Fibroblast of skin of right biceps (primary cell): ENCODE data around the gene KLF4.

Source experiments
- DNase-seq: peaks from one replicate; pipeline ENCODE4 v3.0.0-alpha.2; 2013

KLF4 gene

DNA sequence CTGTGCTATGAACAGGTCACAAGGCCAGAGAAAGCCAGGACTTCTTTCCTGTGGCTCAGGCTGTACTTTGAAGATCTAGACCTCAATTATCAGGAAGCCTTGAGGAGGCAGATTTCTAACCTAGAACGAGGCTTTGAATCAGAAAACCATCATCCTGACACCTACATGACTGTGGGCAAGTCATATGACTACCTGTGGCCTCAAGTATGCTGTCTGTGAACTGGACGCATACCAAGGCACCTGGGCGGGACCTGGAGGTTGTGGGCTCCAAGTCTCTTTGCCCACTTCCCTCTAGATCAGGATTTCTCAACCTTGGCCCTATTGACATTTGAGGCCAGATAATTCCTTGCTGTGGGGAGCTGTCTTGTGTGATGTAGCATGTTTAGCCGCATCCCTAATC is 42.5 kb downstream of the KLF4 start:
- DNase-seq, result no peak

GRCh38 chr9:107446491-107446890 is 43.1 kb downstream of the KLF4 start:
- DNase-seq, result no peak

DNA sequence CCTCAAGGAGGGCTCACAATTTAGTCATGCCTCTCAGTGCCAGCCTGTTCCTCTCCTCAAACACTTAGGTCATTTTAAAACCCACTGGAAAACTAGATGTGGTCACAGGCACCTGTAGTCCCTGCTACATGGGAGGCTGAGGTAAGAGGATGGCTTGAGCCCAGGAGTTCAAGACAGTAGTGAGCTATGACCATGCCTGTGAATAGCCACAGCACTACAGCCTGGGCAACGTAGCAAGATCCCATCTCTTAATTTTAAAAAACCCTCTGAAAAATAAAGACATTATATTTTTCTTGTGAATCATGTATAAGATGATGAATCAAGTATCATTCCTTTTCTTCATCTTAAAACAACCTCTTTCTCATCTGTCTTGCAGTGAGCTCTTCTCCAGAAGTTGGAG is 45.8 kb downstream of the KLF4 start:
- no peak for DNase-seq

DNA sequence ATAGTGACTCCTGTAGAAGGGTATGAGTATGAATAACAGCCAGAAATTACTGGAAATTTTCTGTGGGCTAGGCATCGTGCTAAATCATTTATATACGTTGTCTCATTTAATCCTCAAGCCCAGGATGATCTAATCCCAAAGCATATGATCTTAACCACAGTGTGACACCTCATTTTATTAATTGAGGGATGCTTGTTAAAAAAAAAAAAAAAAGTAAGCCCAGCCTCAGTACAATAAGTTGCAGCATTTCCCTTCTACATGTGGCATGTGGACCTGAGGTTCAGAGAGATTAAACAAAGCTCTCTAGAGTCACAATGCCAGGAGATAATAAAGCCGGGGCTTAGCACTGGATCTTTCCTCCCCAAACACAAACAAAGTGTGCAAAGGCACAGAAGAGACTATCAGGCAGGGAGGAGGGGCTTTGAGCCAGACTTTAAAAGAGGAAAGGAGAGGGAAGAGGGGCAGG is 49.5 kb downstream of the KLF4 start:
- peak; percentile 86 for DNase-seq

GRCh38 chr9:107438211-107439031 is 51.1 kb downstream of the KLF4 start:
- DNase-seq, result no peak

GRCh38 chr9:107437716-107438115 is 51.9 kb downstream of the KLF4 start:
- DNase-seq, result no peak

DNA sequence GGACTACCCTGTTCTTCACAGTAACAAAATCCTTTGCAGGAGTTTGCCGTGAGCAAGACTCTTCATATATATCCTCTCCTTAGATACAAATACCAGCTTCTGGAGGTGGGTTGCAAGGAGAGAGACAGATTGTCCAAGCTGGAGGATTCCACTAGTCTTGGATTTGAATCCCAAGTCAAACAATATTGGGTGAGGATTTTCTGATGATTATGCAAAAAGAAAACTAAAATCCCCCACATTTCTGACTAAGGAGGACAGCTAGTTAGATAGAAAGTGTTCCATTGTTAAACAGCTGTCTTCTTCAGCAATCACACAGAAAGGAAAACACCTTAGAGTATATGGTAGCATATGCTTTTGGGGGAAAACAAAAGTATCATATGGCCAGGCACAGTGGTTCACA is 54.2 kb downstream of the KLF4 start:
- no peak for DNase-seq
